ENCODE data around the gene TCAIM.

DNA sequence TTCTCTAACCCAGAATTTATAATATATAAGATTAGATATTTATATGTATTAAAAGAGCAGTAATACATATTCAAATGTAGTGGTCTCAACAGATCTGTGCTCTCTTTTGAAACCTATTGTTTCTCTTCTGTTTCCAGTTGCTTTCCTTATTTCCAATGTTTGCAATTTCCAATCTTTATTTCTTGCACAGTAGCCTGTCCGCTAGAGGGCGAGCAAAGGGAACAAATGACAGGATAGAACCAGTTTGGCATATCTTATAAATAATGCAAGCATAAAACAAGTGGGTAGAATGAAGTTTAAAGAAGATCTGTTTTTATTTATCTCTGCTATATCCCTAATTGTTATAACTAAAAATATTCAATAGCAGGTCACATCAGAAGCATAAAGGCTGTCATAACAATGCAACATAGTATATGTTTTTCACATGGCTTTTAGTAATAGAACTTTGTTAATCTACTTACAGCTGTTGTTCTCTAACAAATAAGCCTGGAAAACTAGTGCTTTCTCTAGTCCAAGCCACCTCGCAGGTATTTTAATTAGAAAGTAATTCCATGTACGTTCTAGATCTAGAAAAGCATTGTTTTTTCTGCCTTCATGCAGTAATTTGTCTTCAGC, 15.1 kb upstream of the TCAIM start:
- TF ChIP-seq EZH2 (IDR thresholded peaks at IDR 0.05) (no peak), POLR2AphosphoS5 (IDR thresholded peaks at IDR 0.05; ENCODE audit: borderline replicate concordance, low read depth, low read length) (no peak)
